B cell (primary cell): ENCODE data around the gene KCTD12. TPM values are rescaled to one million over a fixed set of nuclear protein-coding genes. Genes with fewer than 3 reads are reported as not detected.

Source experiments
- ATAC-seq: fragments of 200-7000 bp; cut with Tn5 transposase; one replicate; pipeline ENCODE4 v1.10.0; 2021; ENCODE audit warnings: low read depth, mild to moderate bottlenecking, moderate number of reproducible peaks, moderate library complexity
- CTCF ChIA-PET: fragments of 350-600 bp; sonication (Branson Sonifier 250); formaldehyde crosslinking; loops from one replicate; lab custom pipeline; 2021; ENCODE audit warnings: antibody characterized with exemption, inconsistent platforms; lab: Charles Lee
- POLR2A ChIA-PET: fragments of 350-600 bp; sonication (Branson Sonifier 250); formaldehyde crosslinking; loops from one replicate; lab custom pipeline; 2021; ENCODE audit warnings: antibody characterized with exemption; lab: Charles Lee
- DNase-seq: peaks from one replicate; pipeline ENCODE4 v3.0.0; 2013
- H2AFZ ChIP-seq: 2 replicates; pipeline ENCODE4 v1.6.1; 2012; ENCODE audit warnings: mild to moderate bottlenecking, low read depth, low read length; ENCODE audit not compliant: insufficient read depth, poor library complexity, severe bottlenecking
- H3K27ac ChIP-seq, 2 donors: 1 replicate in 1 of 2; 2 replicates in 1 of 2; pipeline ENCODE4 v1.5.1; 2012 to 2013; ENCODE audit warnings: low read length in 2 of 2, mild to moderate bottlenecking in 2 of 2, moderate library complexity in 1 of 2
- H3K27me3 ChIP-seq, 4 experiments: fragments of 200-600 bp in 1 of 4; sonication (generic) in 1 of 4; replicated peaks in 1 of 4; 1 replicate in 2 of 4; 2 replicates in 2 of 4; pipeline versions ENCODE4 v1.6.1 to v1.7.0; 2013 to 2016; ENCODE audit warnings: low read length in 3 of 4, mild to moderate bottlenecking in 2 of 4, mixed read lengths in 1 of 4, moderate library complexity in 1 of 4; ENCODE audit not compliant: insufficient read depth in 4 of 4, control insufficient read depth in 3 of 4; ENCODE audit errors: control extremely low read depth in 1 of 4
- H3K36me3 ChIP-seq, 2 experiments: replicated peaks in 1 of 2; 1 replicate in 1 of 2; 2 replicates in 1 of 2; pipeline versions ENCODE4 v1.6.1 to v1.7.1; 2013; ENCODE audit warnings: low read length in 1 of 2; ENCODE audit not compliant: insufficient read depth in 2 of 2, control insufficient read depth in 1 of 2; ENCODE audit errors: control extremely low read depth in 1 of 2, extremely low read depth in 1 of 2
- H3K4me1 ChIP-seq, 2 donors: fragments of 200-600 bp in 1 of 2; sonication (generic) in 1 of 2; 1 replicate in 1 of 2; 2 replicates in 1 of 2; pipeline versions ENCODE4 v1.5.1 to v1.6.1; 2013 to 2017; ENCODE audit warnings: low read length in 2 of 2; ENCODE audit not compliant: control insufficient read depth in 2 of 2, insufficient read depth in 2 of 2
- H3K4me2 ChIP-seq: replicated peaks from 2 replicates; pipeline ENCODE3; 2012; ENCODE audit warnings: mild to moderate bottlenecking, low read depth, low read length; ENCODE audit not compliant: poor library complexity, severe bottlenecking
- H3K4me3 ChIP-seq, 5 experiments: fragments of 200-600 bp in 1 of 5; sonication (generic) in 1 of 5; 1 replicate in 3 of 5; 2 replicates in 2 of 5; pipeline versions ENCODE4 v1.5.1 to v1.7.0; 2011 to 2016; ENCODE audit warnings: low read length in 4 of 5, mild to moderate bottlenecking in 4 of 5, low read depth in 2 of 5, control low read depth in 1 of 5, moderate library complexity in 1 of 5; ENCODE audit not compliant: insufficient read depth in 1 of 5; ENCODE audit errors: control extremely low read depth in 1 of 5, extremely low read depth in 1 of 5
- H3K79me2 ChIP-seq: fragments of 200-600 bp; sonication (generic); one replicate; pipeline ENCODE4 v1.6.0; 2016; ENCODE audit warnings: low read length; ENCODE audit not compliant: control insufficient read depth, insufficient read depth
- H3K9ac ChIP-seq: fragments of 200-600 bp; sonication (generic); 2 replicates; pipeline ENCODE4 v1.6.1; 2017; ENCODE audit warnings: mild to moderate bottlenecking, low read length, moderate library complexity
- H3K9me3 ChIP-seq, 3 donors: one replicate each; pipeline versions ENCODE4 v1.6.1 to v1.7.1; 2013; ENCODE audit warnings: low read length in 2 of 3; ENCODE audit not compliant: control insufficient read depth in 2 of 3, insufficient read depth in 1 of 3; ENCODE audit errors: control extremely low read depth in 1 of 3
- H4K20me1 ChIP-seq: 2 replicates; pipeline ENCODE4 v1.6.0; 2012; ENCODE audit warnings: mild to moderate bottlenecking, low read length; ENCODE audit not compliant: insufficient read depth, control insufficient read depth, poor library complexity, severe bottlenecking
- H3K27ac Mint-ChIP-seq: one replicate; pipeline ENCODE4 v1.8.0; 2021; ENCODE audit warnings: mixed read lengths
- H3K27me3 Mint-ChIP-seq: one replicate; pipeline ENCODE4 v1.8.0; 2021; ENCODE audit warnings: mixed read lengths
- H3K4me1 Mint-ChIP-seq: one replicate; pipeline ENCODE4 v1.8.0; 2021; ENCODE audit warnings: mixed read lengths
- H3K4me3 Mint-ChIP-seq: one replicate; pipeline ENCODE4 v1.8.0; 2021; ENCODE audit warnings: mixed read lengths
- H3K9me3 Mint-ChIP-seq: one replicate; pipeline ENCODE4 v1.8.0; 2022; ENCODE audit warnings: mixed read lengths; ENCODE audit not compliant: insufficient read depth
- EZH2 ChIP-seq: IDR thresholded peaks from 2 replicates; pipeline ENCODE4 v1.6.1; 2012; ENCODE audit warnings: borderline replicate concordance, low read depth, mild to moderate bottlenecking, moderate library complexity, low read length; ENCODE audit not compliant: insufficient read depth, poor library complexity, severe bottlenecking
- WGBS: methylation state at CpG from one replicate; pipeline ENCODE4 v1.1.5; 2013; ENCODE audit warnings: missing lambda C conversion rate; ENCODE audit not compliant: insufficient coverage; 5-methylcytosine and 5-hydroxymethylcytosine counted together
- intact Hi-C: fragments of 100-400 bp; cut with micrococcal nuclease; formaldehyde crosslinking; loops from one replicate; pipeline ENCODE4 v1.10.0; 2022
- polyA plus RNA-seq: library from polyadenylated mRNA; depleted of rRNA; stranded (reverse); fragments of >200 nt; gene quantifications from 2 replicates; pipeline ENCODE4 v1.2.3, GENCODE V29; 2012
- total RNA-seq, 2 donors: library from RNA; stranded (reverse); fragments of 120-200 nt in 1 of 2; gene quantifications; 1 replicate in 1 of 2; 2 replicates in 1 of 2; pipeline versions ENCODE4 v1.2.3 to v1.2.4, GENCODE V29; 2013 to 2022
- TF ChIP-seq, protein P1 (sequence below): fragments of 200-600 bp; IDR thresholded peaks from one replicate; pipeline ENCODE4 v1.8.0; 2022; ENCODE audit warnings: antibody characterized with exemption, mild to moderate bottlenecking

Gene KCTD12
- total and polyA plus RNA-seq, 2 donors (not counting 1 experiment from before 2014, with no cell fraction given) = 1.8 to 6.2 TPM

GRCh38 chr13:76830805-76831204, 55.4 kb downstream of the KCTD12 start:
- ATAC-seq = no peak

More at GRCh38 chr13:76830805-76831204, 55.4 kb downstream of the KCTD12 start:
- Histone ChIP-seq H3K27ac (no peak overlapping the region), H2AFZ (no peak overlapping the region), H3K4me1 (no peaks in the 10 kb centered on the region), H3K36me3 (no peaks in the 10 kb centered on the region), H3K9me3 (no peaks in the 10 kb centered on the region), H3K79me2 (no peaks in the 10 kb centered on the region), H3K9ac (no peak overlapping the region), H3K4me2 (no peak overlapping the region), H3K27me3 (peaks cover 0 to 3% (median 0%) of the 10 kb centered on the region in 4 experiments), H3K4me3 (no peak overlapping the region), H4K20me1 (no peaks in the 10 kb centered on the region)
- no peak for TF ChIP-seq EZH2
- TF ChIP-seq, protein P1, sequence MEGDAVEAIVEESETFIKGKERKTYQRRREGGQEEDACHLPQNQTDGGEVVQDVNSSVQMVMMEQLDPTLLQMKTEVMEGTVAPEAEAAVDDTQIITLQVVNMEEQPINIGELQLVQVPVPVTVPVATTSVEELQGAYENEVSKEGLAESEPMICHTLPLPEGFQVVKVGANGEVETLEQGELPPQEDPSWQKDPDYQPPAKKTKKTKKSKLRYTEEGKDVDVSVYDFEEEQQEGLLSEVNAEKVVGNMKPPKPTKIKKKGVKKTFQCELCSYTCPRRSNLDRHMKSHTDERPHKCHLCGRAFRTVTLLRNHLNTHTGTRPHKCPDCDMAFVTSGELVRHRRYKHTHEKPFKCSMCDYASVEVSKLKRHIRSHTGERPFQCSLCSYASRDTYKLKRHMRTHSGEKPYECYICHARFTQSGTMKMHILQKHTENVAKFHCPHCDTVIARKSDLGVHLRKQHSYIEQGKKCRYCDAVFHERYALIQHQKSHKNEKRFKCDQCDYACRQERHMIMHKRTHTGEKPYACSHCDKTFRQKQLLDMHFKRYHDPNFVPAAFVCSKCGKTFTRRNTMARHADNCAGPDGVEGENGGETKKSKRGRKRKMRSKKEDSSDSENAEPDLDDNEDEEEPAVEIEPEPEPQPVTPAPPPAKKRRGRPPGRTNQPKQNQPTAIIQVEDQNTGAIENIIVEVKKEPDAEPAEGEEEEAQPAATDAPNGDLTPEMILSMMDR = no peak
- ChIA-PET POLR2A (no interaction called here), CTCF (no interaction called here)
- peaks cover 8% of the 10 kb centered on the region for H3K27me3 Mint-ChIP-seq
- 94% methylated on average over 10 of the region's 10 CpGs for WGBS
- no peak overlapping the region for H3K27ac Mint-ChIP-seq
- no peak for DNase-seq
- H3K9me3 Mint-ChIP-seq = no peaks in the 10 kb centered on the region
- H3K4me1 Mint-ChIP-seq = no peaks in the 10 kb centered on the region
- H3K4me3 Mint-ChIP-seq = no peak overlapping the region
- intact Hi-C loops = no loop called here

Other genes starting within 250 kb of the KCTD12 start
- gene ACOD1, start 62.1 kb upstream of the KCTD12 start, total RNA-seq = not detected in 2 replicates
- not detected in 2 replicates for gene ACOD1, start 62.1 kb upstream of the KCTD12 start, polyA plus RNA-seq
- 33.3 and 36.9 TPM in 2 replicates for gene CLN5, start 105.7 kb upstream of the KCTD12 start, total RNA-seq
- gene CLN5, start 105.7 kb upstream of the KCTD12 start, polyA plus RNA-seq = 11.9 and 17.5 TPM in 2 replicates
- 78.0 and 79.5 TPM in 2 replicates for gene FBXL3, start 140.8 kb upstream of the KCTD12 start, total RNA-seq
- gene FBXL3, start 140.8 kb upstream of the KCTD12 start, polyA plus RNA-seq = 20.5 and 36.5 TPM in 2 replicates